NT2/D1 (cell line): ENCODE data around the gene ANKRD16.

Source experiments
- YY1 ChIP-seq: IDR thresholded peaks from 2 replicates; pipeline ENCODE4 v1.6.1; 2011; ENCODE audit not compliant: insufficient read length, insufficient read depth
- ZNF274 ChIP-seq: IDR thresholded peaks from 2 replicates; pipeline ENCODE4 v1.6.1; 2011; ENCODE audit warnings: mild to moderate bottlenecking, low read depth, low read length

- TF ChIP-seq ZNF274 (no peak), YY1 (no peak)
Measured at GRCh38 chr10:5890452-5890915, 791 bp upstream of the ANKRD16 start.
